HL-60/S4 (cell line): ENCODE results near the gene MINDY3.

Experiments
- in situ Hi-C: fragments of 300-500 bp; cut with MboI; formaldehyde crosslinking; loops from 2 replicates; pipeline ENCODE4 v1.14.3; 2022; ENCODE audit warnings: low sequenced_read_pairs

The MINDY3 gene

GRCh38 chr10:15809450-15809849 lies 50.9 kb downstream of the MINDY3 start:
- in situ Hi-C loops = no loop called here

- in situ Hi-C loops = no loop called here
Measured at GRCh38 chr10:15808204-15808797, 52.0 kb downstream of the MINDY3 start.

- in situ Hi-C loops = no loop called here
Measured at GRCh38 chr10:15805395-15806058, 54.8 kb downstream of the MINDY3 start.

- in situ Hi-C loops = no loop called here
Measured at GRCh38 chr10:15804109-15804508, 56.2 kb downstream of the MINDY3 start.

- in situ Hi-C loops = no loop called here
Measured at GRCh38 chr10:15802375-15802949, 57.8 kb downstream of the MINDY3 start.

- in situ Hi-C loops = no loop called here
Measured at GRCh38 chr10:15801641-15802040, 58.7 kb downstream of the MINDY3 start.

GRCh38 chr10:15801147-15801546 lies 59.2 kb downstream of the MINDY3 start:
- in situ Hi-C loops = no loop called here

GRCh38 chr10:15797346-15797745 lies 63.0 kb downstream of the MINDY3 start:
- in situ Hi-C loops = no loop called here

GRCh38 chr10:15796762-15797161 lies 63.5 kb downstream of the MINDY3 start:
- in situ Hi-C loops = no loop called here

- in situ Hi-C loops = no loop called here
Measured at GRCh38 chr10:15796098-15796759, 64.1 kb downstream of the MINDY3 start.

GRCh38 chr10:15795036-15795792 lies 65.1 kb downstream of the MINDY3 start:
- in situ Hi-C loops = no loop called here

GRCh38 chr10:15794569-15794968 lies 65.7 kb downstream of the MINDY3 start:
- in situ Hi-C loops = no loop called here

GRCh38 chr10:15793664-15794063 lies 66.6 kb downstream of the MINDY3 start:
- in situ Hi-C loops = no loop called here

- in situ Hi-C loops = no loop called here
Measured at GRCh38 chr10:15792777-15793176, 67.5 kb downstream of the MINDY3 start.

- in situ Hi-C loops = no loop called here
Measured at GRCh38 chr10:15791816-15792524, 68.3 kb downstream of the MINDY3 start.

GRCh38 chr10:15789793-15790525 lies 70.3 kb downstream of the MINDY3 start:
- in situ Hi-C loops = no loop called here

GRCh38 chr10:15787426-15787825 lies 72.9 kb downstream of the MINDY3 start:
- in situ Hi-C loops = no loop called here

GRCh38 chr10:15784662-15785300 lies 75.5 kb downstream of the MINDY3 start:
- in situ Hi-C loops = no loop called here

GRCh38 chr10:15783941-15784636 lies 76.2 kb downstream of the MINDY3 start:
- in situ Hi-C loops = no loop called here
